Progenitor cell of endocrine pancreas (in vitro differentiated cells): ENCODE measurements around the gene ZNF333. TPM values are rescaled to one million over a fixed set of nuclear protein-coding genes. Genes with fewer than 3 reads are reported as not detected.

Experiments
- DNase-seq: peaks from one replicate; pipeline ENCODE4 v3.0.0; 2021; ENCODE audit warnings: low spot score; ENCODE audit not compliant: unreplicated experiment
- H3K27ac Mint-ChIP-seq: 2 replicates; pipeline ENCODE4 v1.8.0; 2021; ENCODE audit warnings: mild to moderate bottlenecking, moderate library complexity, mixed read lengths
- H3K27me3 Mint-ChIP-seq: 2 replicates; pipeline ENCODE4 v1.8.0; 2021; ENCODE audit warnings: mixed read lengths
- H3K36me3 Mint-ChIP-seq: 2 replicates; pipeline ENCODE4 v1.8.0; 2022; ENCODE audit warnings: mixed read lengths; ENCODE audit not compliant: insufficient read depth
- H3K4me1 Mint-ChIP-seq: 2 replicates; pipeline ENCODE4 v1.8.0; 2021; ENCODE audit warnings: low read depth, mixed read lengths
- H3K4me3 Mint-ChIP-seq: 2 replicates; pipeline ENCODE4 v1.8.0; 2021; ENCODE audit warnings: low read depth, mild to moderate bottlenecking, moderate library complexity, mixed read lengths
- H3K9me3 Mint-ChIP-seq: 2 replicates; pipeline ENCODE4 v1.8.0; 2021; ENCODE audit warnings: low read depth, mixed read lengths
- CTCF ChIP-seq: fragments of 200-600 bp; sonication (generic); IDR thresholded peaks from one replicate; pipeline ENCODE4 v1.5.0; 2021; ENCODE audit warnings: antibody characterized with exemption, mild to moderate bottlenecking; ENCODE audit not compliant: unreplicated experiment
- total RNA-seq: library from RNA; stranded (reverse); gene quantifications from 2 replicates; pipeline ENCODE4 v1.2.1, GENCODE V29; 2021

The ZNF333 gene
- total RNA-seq, 1 donor from 2014 or later, result 21.6 TPM

GRCh38 chr19:14654786-14655560, 34.9 kb upstream of the ZNF333 start:
- Mint-ChIP-seq H3K27ac (no peak overlapping the region), H3K36me3 (peaks cover 1% of the 10 kb centered on the region), H3K27me3 (no peaks in the 10 kb centered on the region), H3K9me3 (peaks cover 17% of the 10 kb centered on the region), H3K4me1 (no peaks in the 10 kb centered on the region), H3K4me3 (no peak overlapping the region)
- TF ChIP-seq CTCF, result no peak
- no peak for DNase-seq

GRCh38 chr19:14655726-14656125, 34.1 kb upstream of the ZNF333 start:
- DNase-seq, result no peak
- Mint-ChIP-seq H3K9me3 (peaks cover 16% of the 10 kb centered on the region), H3K36me3 (peaks cover 3% of the 10 kb centered on the region), H3K27me3 (no peaks in the 10 kb centered on the region), H3K4me3 (no peak overlapping the region), H3K27ac (no peak overlapping the region), H3K4me1 (no peaks in the 10 kb centered on the region)
- no peak for TF ChIP-seq CTCF

GRCh38 chr19:14659874-14660489, 29.9 kb upstream of the ZNF333 start:
- no peak overlapping the region for H3K4me3 Mint-ChIP-seq
- no peak overlapping the region for H3K27ac Mint-ChIP-seq
- peaks cover 16% of the 10 kb centered on the region for H3K9me3 Mint-ChIP-seq
- H3K4me1 Mint-ChIP-seq, result no peaks in the 10 kb centered on the region
- DNase-seq, result no peak
- no peak for TF ChIP-seq CTCF
- no peaks in the 10 kb centered on the region for H3K27me3 Mint-ChIP-seq
- peaks cover 4% of the 10 kb centered on the region for H3K36me3 Mint-ChIP-seq

- DNase-seq, result no peak
- H3K27me3 Mint-ChIP-seq, result no peaks in the 10 kb centered on the region
- no peak overlapping the region for H3K4me3 Mint-ChIP-seq
- H3K27ac Mint-ChIP-seq, result no peak overlapping the region
- H3K36me3 Mint-ChIP-seq, result peaks cover 4% of the 10 kb centered on the region
- peaks cover 15% of the 10 kb centered on the region for H3K9me3 Mint-ChIP-seq
- no peaks in the 10 kb centered on the region for H3K4me1 Mint-ChIP-seq
- TF ChIP-seq CTCF, result no peak
Observed at GRCh38 chr19:14661372-14661924, 28.4 kb upstream of the ZNF333 start.

- no peaks in the 10 kb centered on the region for H3K4me1 Mint-ChIP-seq
- no peak for DNase-seq
- H3K4me3 Mint-ChIP-seq, result no peak overlapping the region
- H3K36me3 Mint-ChIP-seq, result no peaks in the 10 kb centered on the region
- H3K9me3 Mint-ChIP-seq, result peaks cover 42% of the 10 kb centered on the region
- H3K27ac Mint-ChIP-seq, result no peak overlapping the region
- TF ChIP-seq CTCF, result no peak
- H3K27me3 Mint-ChIP-seq, result no peaks in the 10 kb centered on the region
Observed at GRCh38 chr19:14669940-14670339, 19.9 kb upstream of the ZNF333 start.
